DOHH2 (cell line): ENCODE data around the gene SSBP3.

ENCODE experiments used
- CTCF ChIP-seq: fragments of 200-600 bp; sonication (generic); IDR thresholded peaks from one replicate; pipeline ENCODE4 v1.5.1; 2014; ENCODE audit warnings: antibody characterized with exemption, mild to moderate bottlenecking, low read depth, low read length; ENCODE audit not compliant: poor library complexity, severe bottlenecking
- EZH2phosphoT487 ChIP-seq: fragments of 200-600 bp; sonication (generic); IDR thresholded peaks from 2 replicates; pipeline ENCODE4 v1.6.1; 2017; ENCODE audit warnings: borderline replicate concordance, mild to moderate bottlenecking, antibody characterized with exemption, low read length, moderate library complexity, mixed read lengths

GRCh38 chr1:54429838-54430237 lies 23.6 kb upstream of the SSBP3 start:
- TF ChIP-seq CTCF (no peak), EZH2phosphoT487 (no peak)
